Medulla oblongata (tissue), 1 donor: ENCODE results near the gene ANXA4.
"Not testable (repeated sequence)": the region's sequence is repeated elsewhere in the genome, so short reads cannot be mapped to it uniquely, and the experiment has no call there.

ENCODE experiments used
- DNase-seq: peaks from one replicate; pipeline ENCODE4 v3.0.0-alpha.2; 2015; ENCODE audit errors: extremely low spot score

ANXA4 gene

GRCh38 chr2:69753659-69754363 is 11.9 kb downstream of the ANXA4 start:
- no peak for DNase-seq

- no peak for DNase-seq
These were observed 12.7 kb downstream of the ANXA4 start for GRCh38 chr2:69754633-69755032.

GRCh38 chr2:69755862-69756467 is 14.0 kb downstream of the ANXA4 start:
- no peak for DNase-seq

GRCh38 chr2:69762025-69762424 is 20.1 kb downstream of the ANXA4 start:
- no peak for DNase-seq

GRCh38 chr2:69762513-69763494 is 20.9 kb downstream of the ANXA4 start:
- peak; percentile 86 for DNase-seq

GRCh38 chr2:69763831-69764230 is 21.9 kb downstream of the ANXA4 start:
- not testable (repeated sequence) for DNase-seq

GRCh38 chr2:69764286-69765095 is 22.6 kb downstream of the ANXA4 start:
- no peak for DNase-seq

- no peak for DNase-seq
These were observed 23.1 kb downstream of the ANXA4 start for GRCh38 chr2:69765096-69765380.

GRCh38 chr2:69766014-69766413 is 24.1 kb downstream of the ANXA4 start:
- DNase-seq = no peak

- DNase-seq = peak; percentile 56
These were observed 25.1 kb downstream of the ANXA4 start for GRCh38 chr2:69767034-69767433.

GRCh38 chr2:69768235-69768634 is 26.3 kb downstream of the ANXA4 start:
- DNase-seq = no peak

- DNase-seq = no peak
These were observed 26.9 kb downstream of the ANXA4 start for GRCh38 chr2:69768789-69769188.

GRCh38 chr2:69769272-69769671 is 27.3 kb downstream of the ANXA4 start:
- no peak for DNase-seq

- DNase-seq = no peak
These were observed 28.3 kb downstream of the ANXA4 start for GRCh38 chr2:69770193-69770702.

GRCh38 chr2:69770747-69771146 is 28.8 kb downstream of the ANXA4 start:
- DNase-seq = no peak

- DNase-seq = no peak
These were observed 29.5 kb downstream of the ANXA4 start for GRCh38 chr2:69771461-69771860.

GRCh38 chr2:69773206-69773605 is 31.3 kb downstream of the ANXA4 start:
- DNase-seq = no peak

GRCh38 chr2:69774258-69774983 is 32.5 kb downstream of the ANXA4 start:
- DNase-seq = not testable (repeated sequence)

GRCh38 chr2:69774984-69775982 is 33.3 kb downstream of the ANXA4 start:
- DNase-seq = no peak
